ENCODE data around the gene EXD1. TPM values are rescaled to one million over a fixed set of nuclear protein-coding genes. Genes with fewer than 3 reads are reported as not detected.
A peak's percentile ranks its signal among the peaks of the same experiment; 100 is the strongest.

EXD1 gene
- total and polyA plus RNA-seq, 4 donors, result 0.26 to 0.40 TPM; not detected in 2

GRCh38 chr15:41194444-41194843, 36.1 kb downstream of the EXD1 start:
- no peak for DNase-seq (ENCODE audit: low read depth in 4 of 6, low spot score in 6 of 6)
- no peaks in the 10 kb centered on the region for H3K9me3 ChIP-seq (ENCODE audit: control insufficient read depth, insufficient read depth, low read length)
- no peak overlapping the region for H3K27ac ChIP-seq (ENCODE audit: low read depth, low read length)
- no CpG with 5 or more reads among the region's 1 CpG for whole genome bisulfite sequencing (ENCODE audit: insufficient coverage)
- H3K4me3 ChIP-seq (ENCODE audit: low read depth, low read length), result no peak overlapping the region
- H3K4me1 ChIP-seq (ENCODE audit: control insufficient read depth, insufficient read depth, low read length), result no peaks in the 10 kb centered on the region
- H3K27me3 ChIP-seq (ENCODE audit: control insufficient read depth, insufficient read depth, low read length), result no peaks in the 10 kb centered on the region
- no peaks in the 10 kb centered on the region for H3K36me3 ChIP-seq (ENCODE audit: control insufficient read depth, insufficient read depth, low read length)

- no peak overlapping the region for H3K4me3 ChIP-seq (ENCODE audit: low read depth, low read length)
- no peaks in the 10 kb centered on the region for H3K4me1 ChIP-seq (ENCODE audit: control insufficient read depth, insufficient read depth, low read length)
- no peak for DNase-seq (ENCODE audit: low read depth in 4 of 6, low spot score in 6 of 6)
- no peaks in the 10 kb centered on the region for H3K9me3 ChIP-seq (ENCODE audit: control insufficient read depth, insufficient read depth, low read length)
- H3K36me3 ChIP-seq (ENCODE audit: control insufficient read depth, insufficient read depth, low read length), result no peaks in the 10 kb centered on the region
- H3K27me3 ChIP-seq (ENCODE audit: control insufficient read depth, insufficient read depth, low read length), result no peaks in the 10 kb centered on the region
- H3K27ac ChIP-seq (ENCODE audit: low read depth, low read length), result no peak overlapping the region
- 80% methylated on average over 1 of the region's 2 CpGs for WGBS (ENCODE audit: insufficient coverage)
Observed at GRCh38 chr15:41183581-41183980, 47.0 kb downstream of the EXD1 start.

GRCh38 chr15:41182266-41182665, 48.3 kb downstream of the EXD1 start:
- H3K4me1 ChIP-seq (ENCODE audit: control insufficient read depth, insufficient read depth, low read length), result no peaks in the 10 kb centered on the region
- WGBS (ENCODE audit: insufficient coverage), result 57% methylated on average over 3 of the region's 4 CpGs
- H3K4me3 ChIP-seq (ENCODE audit: low read depth, low read length), result no peak overlapping the region
- no peaks in the 10 kb centered on the region for H3K27me3 ChIP-seq (ENCODE audit: control insufficient read depth, insufficient read depth, low read length)
- H3K36me3 ChIP-seq (ENCODE audit: control insufficient read depth, insufficient read depth, low read length), result no peaks in the 10 kb centered on the region
- H3K9me3 ChIP-seq (ENCODE audit: control insufficient read depth, insufficient read depth, low read length), result no peaks in the 10 kb centered on the region
- H3K27ac ChIP-seq (ENCODE audit: low read depth, low read length), result no peak overlapping the region
- DNase-seq (ENCODE audit: low read depth in 4 of 6, low spot score in 6 of 6), result no peak

- WGBS (ENCODE audit: insufficient coverage), result 61% methylated on average over 4 of the region's 6 CpGs
- no peaks in the 10 kb centered on the region for H3K27me3 ChIP-seq (ENCODE audit: control insufficient read depth, insufficient read depth, low read length)
Observed at GRCh38 chr15:41180206-41180789, 50.3 kb downstream of the EXD1 start.

GRCh38 chr15:41169781-41170180, 60.8 kb downstream of the EXD1 start:
- H3K4me1 ChIP-seq (ENCODE audit: control insufficient read depth, insufficient read depth, low read length), result no peaks in the 10 kb centered on the region
- WGBS (ENCODE audit: insufficient coverage), result 100% methylated on average over 1 of the region's 4 CpGs
- H3K9me3 ChIP-seq (ENCODE audit: control insufficient read depth, insufficient read depth, low read length), result no peaks in the 10 kb centered on the region
- H3K27ac ChIP-seq (ENCODE audit: low read depth, low read length), result no peak overlapping the region
- H3K36me3 ChIP-seq (ENCODE audit: control insufficient read depth, insufficient read depth, low read length), result no peaks in the 10 kb centered on the region
- no peaks in the 10 kb centered on the region for H3K27me3 ChIP-seq (ENCODE audit: control insufficient read depth, insufficient read depth, low read length)
- no peak overlapping the region for H3K4me3 ChIP-seq (ENCODE audit: low read depth, low read length)
- DNase-seq (ENCODE audit: low read depth in 4 of 6, low spot score in 6 of 6), result no peak

More at GRCh38 chr15:41180206-41180789, 50.3 kb downstream of the EXD1 start:
- no peak overlapping the region for H3K4me3 ChIP-seq (ENCODE audit: low read depth, low read length)
- no peaks in the 10 kb centered on the region for H3K36me3 ChIP-seq (ENCODE audit: control insufficient read depth, insufficient read depth, low read length)
- DNase-seq (ENCODE audit: low read depth in 4 of 6, low spot score in 6 of 6), result no peak
- no peaks in the 10 kb centered on the region for H3K9me3 ChIP-seq (ENCODE audit: control insufficient read depth, insufficient read depth, low read length)
- no peaks in the 10 kb centered on the region for H3K4me1 ChIP-seq (ENCODE audit: control insufficient read depth, insufficient read depth, low read length)
- no peak overlapping the region for H3K27ac ChIP-seq (ENCODE audit: low read depth, low read length)

GRCh38 chr15:41169086-41169485, 61.5 kb downstream of the EXD1 start:
- Histone ChIP-seq H3K9me3 (ENCODE audit: control insufficient read depth, insufficient read depth, low read length) (no peaks in the 10 kb centered on the region), H3K36me3 (ENCODE audit: control insufficient read depth, insufficient read depth, low read length) (no peaks in the 10 kb centered on the region), H3K27me3 (ENCODE audit: control insufficient read depth, insufficient read depth, low read length) (no peaks in the 10 kb centered on the region), H3K4me1 (ENCODE audit: control insufficient read depth, insufficient read depth, low read length) (no peaks in the 10 kb centered on the region), H3K4me3 (ENCODE audit: low read depth, low read length) (no peak overlapping the region), H3K27ac (ENCODE audit: low read depth, low read length) (no peak overlapping the region)
- peak in 1 of 6 donors; percentile 78 for DNase-seq (ENCODE audit: low read depth in 4 of 6, low spot score in 6 of 6)

- H3K27ac ChIP-seq (ENCODE audit: low read depth, low read length), result no peak overlapping the region
- no CpG with 5 or more reads among the region's 1 CpG for WGBS (ENCODE audit: insufficient coverage)
- DNase-seq (ENCODE audit: low read depth in 4 of 6, low spot score in 6 of 6), result no peak
- no peaks in the 10 kb centered on the region for H3K27me3 ChIP-seq (ENCODE audit: control insufficient read depth, insufficient read depth, low read length)
- H3K36me3 ChIP-seq (ENCODE audit: control insufficient read depth, insufficient read depth, low read length), result no peaks in the 10 kb centered on the region
- H3K4me3 ChIP-seq (ENCODE audit: low read depth, low read length), result no peak overlapping the region
- H3K4me1 ChIP-seq (ENCODE audit: control insufficient read depth, insufficient read depth, low read length), result no peaks in the 10 kb centered on the region
- H3K9me3 ChIP-seq (ENCODE audit: control insufficient read depth, insufficient read depth, low read length), result no peaks in the 10 kb centered on the region
Observed at GRCh38 chr15:41161736-41162135, 68.8 kb downstream of the EXD1 start.

GRCh38 chr15:41161336-41161735, 69.2 kb downstream of the EXD1 start:
- DNase-seq (ENCODE audit: low read depth in 4 of 6, low spot score in 6 of 6), result no peak
- no peaks in the 10 kb centered on the region for H3K4me1 ChIP-seq (ENCODE audit: control insufficient read depth, insufficient read depth, low read length)
- H3K9me3 ChIP-seq (ENCODE audit: control insufficient read depth, insufficient read depth, low read length), result no peaks in the 10 kb centered on the region
- no peak overlapping the region for H3K4me3 ChIP-seq (ENCODE audit: low read depth, low read length)
- H3K27me3 ChIP-seq (ENCODE audit: control insufficient read depth, insufficient read depth, low read length), result no peaks in the 10 kb centered on the region
- no peaks in the 10 kb centered on the region for H3K36me3 ChIP-seq (ENCODE audit: control insufficient read depth, insufficient read depth, low read length)
- no peak overlapping the region for H3K27ac ChIP-seq (ENCODE audit: low read depth, low read length)
- 100% methylated on average over 1 of the region's 6 CpGs for WGBS (ENCODE audit: insufficient coverage)

GRCh38 chr15:41160639-41161315, 69.8 kb downstream of the EXD1 start:
- Histone ChIP-seq H3K4me3 (ENCODE audit: low read depth, low read length) (no peak overlapping the region), H3K27me3 (ENCODE audit: control insufficient read depth, insufficient read depth, low read length) (no peaks in the 10 kb centered on the region), H3K27ac (ENCODE audit: low read depth, low read length) (no peak overlapping the region), H3K9me3 (ENCODE audit: control insufficient read depth, insufficient read depth, low read length) (no peaks in the 10 kb centered on the region), H3K4me1 (ENCODE audit: control insufficient read depth, insufficient read depth, low read length) (no peaks in the 10 kb centered on the region), H3K36me3 (ENCODE audit: control insufficient read depth, insufficient read depth, low read length) (no peaks in the 10 kb centered on the region)
- DNase-seq (ENCODE audit: low read depth in 4 of 6, low spot score in 6 of 6), result no peak
- 98% methylated on average over 9 of the region's 15 CpGs for WGBS (ENCODE audit: insufficient coverage)

GRCh38 chr15:41154412-41154811, 76.1 kb downstream of the EXD1 start:
- 81% methylated on average over 2 of the region's 2 CpGs for WGBS (ENCODE audit: insufficient coverage)

More at GRCh38 chr15:41154412-41154811, 76.1 kb downstream of the EXD1 start:
- Histone ChIP-seq H3K4me1 (ENCODE audit: control insufficient read depth, insufficient read depth, low read length) (no peaks in the 10 kb centered on the region), H3K27me3 (ENCODE audit: control insufficient read depth, insufficient read depth, low read length) (no peaks in the 10 kb centered on the region), H3K4me3 (ENCODE audit: low read depth, low read length) (no peak overlapping the region), H3K9me3 (ENCODE audit: control insufficient read depth, insufficient read depth, low read length) (no peaks in the 10 kb centered on the region), H3K27ac (ENCODE audit: low read depth, low read length) (no peak overlapping the region), H3K36me3 (ENCODE audit: control insufficient read depth, insufficient read depth, low read length) (no peaks in the 10 kb centered on the region)
- DNase-seq (ENCODE audit: low read depth in 4 of 6, low spot score in 6 of 6), result no peak
